Keratinocyte (primary cell): ENCODE measurements around the gene SLC29A2. TPM values are rescaled to one million over a fixed set of nuclear protein-coding genes. Genes with fewer than 3 reads are reported as not detected.

Experiments used
- DNase-seq: peaks from one replicate; pipeline ENCODE4 v3.0.0-alpha.2; 2011; ENCODE audit warnings: low read depth, missing footprints, low spot score
- FAIRE-seq: peaks from 2 replicates; lab custom pipeline; 2011; peaks lifted over from hg19 to GRCh38; lab: Jason Lieb, UNC
- H2AFZ ChIP-seq: 2 replicates; pipeline ENCODE4 v1.6.0; 2012; ENCODE audit warnings: low read length, control low read depth, inconsistent platforms; ENCODE audit not compliant: control insufficient read depth
- H3K27ac ChIP-seq: 2 replicates; pipeline ENCODE4 v1.5.1; 2011; ENCODE audit warnings: low read length; ENCODE audit not compliant: control insufficient read depth, insufficient read depth
- H3K27me3 ChIP-seq: 3 replicates; pipeline ENCODE4 v1.6.0; 2011; ENCODE audit warnings: low read length; ENCODE audit not compliant: control insufficient read depth, insufficient read depth; ENCODE audit errors: extremely low read depth
- H3K36me3 ChIP-seq, 2 experiments: 2 replicates in 1 of 2; 3 replicates in 1 of 2; pipeline ENCODE4 v1.5.1; 2011; ENCODE audit warnings: low read length in 2 of 2, mild to moderate bottlenecking in 1 of 2; ENCODE audit not compliant: control insufficient read depth in 2 of 2, insufficient read depth in 2 of 2; ENCODE audit errors: extremely low read depth in 1 of 2
- H3K4me1 ChIP-seq: 3 replicates; pipeline ENCODE4 v1.5.1; 2011; ENCODE audit warnings: low read length; ENCODE audit not compliant: control insufficient read depth, insufficient read depth; ENCODE audit errors: extremely low read depth
- H3K4me2 ChIP-seq: 3 replicates; pipeline ENCODE4 v1.6.0; 2011; ENCODE audit warnings: low read depth, low read length; ENCODE audit not compliant: control insufficient read depth, insufficient read depth; ENCODE audit errors: extremely low read depth
- H3K4me3 ChIP-seq, 3 experiments: fragments of 200-600 bp in 1 of 3; sonication (generic) in 1 of 3; 2 replicates in 2 of 3; 3 replicates in 1 of 3; pipeline ENCODE4 v1.5.1; 2011 to 2016; ENCODE audit warnings: low read length in 3 of 3, mild to moderate bottlenecking in 3 of 3, control low read depth in 2 of 3, inconsistent platforms in 1 of 3, low read depth in 1 of 3, mixed read lengths in 1 of 3, mixed run types in 1 of 3, moderate library complexity in 1 of 3; ENCODE audit not compliant: control insufficient read depth in 2 of 3, insufficient read depth in 2 of 3; ENCODE audit errors: extremely low read depth in 1 of 3
- H3K79me2 ChIP-seq: 2 replicates; pipeline ENCODE4 v1.6.0; 2012; ENCODE audit warnings: low read length; ENCODE audit not compliant: control insufficient read depth, insufficient read depth
- H3K9ac ChIP-seq: 3 replicates; pipeline ENCODE4 v1.6.0; 2011; ENCODE audit warnings: low read length; ENCODE audit not compliant: control insufficient read depth, insufficient read depth; ENCODE audit errors: extremely low read depth
- H3K9me1 ChIP-seq: 3 replicates; pipeline ENCODE4 v1.6.0; 2011; ENCODE audit warnings: low read length; ENCODE audit not compliant: control insufficient read depth, insufficient read depth; ENCODE audit errors: extremely low read depth
- H3K9me3 ChIP-seq: 2 replicates; pipeline ENCODE4 v1.5.1; 2012; ENCODE audit warnings: low read depth, low read length; ENCODE audit not compliant: control insufficient read depth
- H4K20me1 ChIP-seq: 3 replicates; pipeline ENCODE4 v1.6.0; 2011; ENCODE audit warnings: low read length; ENCODE audit not compliant: control insufficient read depth, insufficient read depth; ENCODE audit errors: extremely low read depth
- EZH2 ChIP-seq: IDR thresholded peaks from one replicate; pipeline ENCODE4 v1.6.1; 2012; ENCODE audit warnings: inconsistent platforms, mild to moderate bottlenecking, low read length, moderate library complexity
- dilution Hi-C: fragments of 300-500 bp; cut with MboI; formaldehyde crosslinking; loops from one replicate; pipeline ENCODE4 v1.7.0; 2020; ENCODE audit warnings: low sequenced_read_pairs; ENCODE audit not compliant: extremely low pct_ligation_motif_present
- polyA plus RNA-seq, 5 experiments: library from polyadenylated mRNA; depleted of rRNA in 3 of 5; stranded (reverse) in 3 of 5; stranded (forward) in 1 of 5; unstranded in 1 of 5; fragments of >200 nt; gene quantifications; 1 replicate in 1 of 5; 2 replicates in 3 of 5; 3 replicates in 1 of 5; pipeline versions ENCODE4 v1.2.1 to v1.2.3, GENCODE V29; 2011 to 2012; ENCODE audit warnings: missing spikeins in 2 of 5, low read depth in 1 of 5, low replicate concordance in 1 of 5
- TF ChIP-seq, protein P1 (sequence below), 3 experiments: IDR thresholded peaks in 1 of 3; conservative IDR thresholded peaks in 1 of 3; optimal IDR thresholded peaks in 1 of 3; 2 replicates in 2 of 3; 3 replicates in 1 of 3; pipeline versions ENCODE3 to v1.5.1; 2011; ENCODE audit warnings: low read length in 3 of 3, mild to moderate bottlenecking in 3 of 3, moderate library complexity in 2 of 3, control low read depth in 1 of 3, inconsistent platforms in 1 of 3; ENCODE audit not compliant: insufficient read depth in 2 of 3; ENCODE audit errors: extremely low read depth in 1 of 3

Gene SLC29A2
- polyA plus RNA-seq, 1 donor (not counting 4 experiments of a cell fraction or from before 2014, with no cell fraction given): 1.7 TPM

DNA sequence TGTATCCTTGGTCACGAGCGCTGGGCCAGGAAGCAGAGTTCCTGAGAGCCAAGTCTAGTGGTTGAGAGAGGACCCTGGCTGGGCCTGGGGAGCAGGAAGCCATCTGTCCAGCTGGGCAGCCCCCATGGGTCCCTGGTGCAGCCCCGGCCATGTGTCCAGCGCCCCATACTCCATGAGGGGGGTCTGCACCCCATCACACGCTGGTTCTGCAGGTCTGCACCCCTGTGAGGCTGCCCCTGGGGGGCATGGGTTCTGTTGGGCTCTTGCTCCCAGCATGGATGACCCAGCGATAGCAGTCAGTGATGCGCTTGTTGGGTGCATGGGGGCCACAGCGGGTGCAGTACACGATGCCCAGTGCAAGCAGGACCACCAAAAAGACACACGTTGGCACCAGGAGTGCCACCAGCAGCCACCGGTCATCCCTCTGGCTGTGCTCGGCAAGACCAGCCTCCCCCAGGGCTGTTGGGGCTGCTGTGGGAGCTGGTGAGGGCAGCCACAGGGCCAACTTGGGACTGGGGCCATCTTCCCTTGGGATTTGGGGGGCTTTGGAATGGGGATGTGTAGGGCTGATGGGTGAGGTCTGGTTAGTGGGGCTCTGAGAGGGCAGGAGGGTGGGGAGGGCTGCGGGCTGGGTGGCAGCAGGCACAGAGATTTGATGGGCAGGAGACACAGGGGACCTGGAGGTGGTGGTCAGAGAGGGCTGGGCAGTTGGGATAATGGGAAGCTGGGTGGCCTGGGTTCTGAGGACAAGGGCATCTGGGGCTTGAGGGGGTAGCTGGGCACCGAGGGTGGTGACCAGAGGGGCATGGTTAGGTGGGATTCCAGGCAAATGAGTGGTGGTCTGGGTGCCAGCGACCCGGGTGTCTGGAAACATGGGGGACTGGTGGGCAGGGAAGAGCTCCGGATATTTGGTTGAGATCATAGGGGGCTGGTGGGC, 56.7 kb downstream of the SLC29A2 start:
- Histone ChIP-seq H3K27me3 (peaks cover 13% of the 10 kb centered on the region), H3K4me3 (no peak overlapping the region), H3K27ac (no peak overlapping the region), H3K4me2 (no peak overlapping the region), H2AFZ (no peak overlapping the region), H3K9me3 (no peaks in the 10 kb centered on the region), H3K36me3 (no peaks in the 10 kb centered on the region), H3K9ac (no peak overlapping the region), H3K79me2 (no peaks in the 10 kb centered on the region), H4K20me1 (no peaks in the 10 kb centered on the region), H3K9me1 (no peaks in the 10 kb centered on the region), H3K4me1 (peaks cover 16% of the 10 kb centered on the region)
- DNase-seq: no peak
- no peak for FAIRE-seq
- dilution Hi-C loops: no loop called here
- TF ChIP-seq, protein P1, sequence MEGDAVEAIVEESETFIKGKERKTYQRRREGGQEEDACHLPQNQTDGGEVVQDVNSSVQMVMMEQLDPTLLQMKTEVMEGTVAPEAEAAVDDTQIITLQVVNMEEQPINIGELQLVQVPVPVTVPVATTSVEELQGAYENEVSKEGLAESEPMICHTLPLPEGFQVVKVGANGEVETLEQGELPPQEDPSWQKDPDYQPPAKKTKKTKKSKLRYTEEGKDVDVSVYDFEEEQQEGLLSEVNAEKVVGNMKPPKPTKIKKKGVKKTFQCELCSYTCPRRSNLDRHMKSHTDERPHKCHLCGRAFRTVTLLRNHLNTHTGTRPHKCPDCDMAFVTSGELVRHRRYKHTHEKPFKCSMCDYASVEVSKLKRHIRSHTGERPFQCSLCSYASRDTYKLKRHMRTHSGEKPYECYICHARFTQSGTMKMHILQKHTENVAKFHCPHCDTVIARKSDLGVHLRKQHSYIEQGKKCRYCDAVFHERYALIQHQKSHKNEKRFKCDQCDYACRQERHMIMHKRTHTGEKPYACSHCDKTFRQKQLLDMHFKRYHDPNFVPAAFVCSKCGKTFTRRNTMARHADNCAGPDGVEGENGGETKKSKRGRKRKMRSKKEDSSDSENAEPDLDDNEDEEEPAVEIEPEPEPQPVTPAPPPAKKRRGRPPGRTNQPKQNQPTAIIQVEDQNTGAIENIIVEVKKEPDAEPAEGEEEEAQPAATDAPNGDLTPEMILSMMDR (optimal IDR thresholded peaks at IDR 0.05 in 1 of 3, IDR thresholded peaks at IDR 0.05 in 1 of 3, conservative IDR thresholded peaks at IDR 0.05 in 1 of 3; ENCODE audit: extremely low read depth in 1 of 3, insufficient read depth in 2 of 3, low read length in 3 of 3): no peak
- TF ChIP-seq EZH2: no peak

DNA sequence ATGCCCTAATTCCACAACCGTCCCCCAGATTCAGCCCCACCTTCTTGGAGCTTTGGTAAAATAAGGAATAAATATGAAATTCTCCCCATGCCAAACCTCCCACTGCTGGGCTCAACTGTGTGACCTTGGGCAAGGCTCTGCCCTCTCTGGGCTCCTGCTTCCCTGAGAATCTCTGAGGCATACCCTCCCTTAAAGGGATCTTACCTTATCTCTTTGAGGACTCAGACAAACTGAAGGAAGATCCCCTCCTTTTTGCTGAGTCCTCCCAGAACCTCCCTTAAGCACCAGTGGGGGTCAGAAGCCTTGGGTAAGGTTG, 57.4 kb downstream of the SLC29A2 start:
- no peaks in the 10 kb centered on the region for H4K20me1 ChIP-seq
- TF ChIP-seq, protein P1 (optimal IDR thresholded peaks at IDR 0.05 in 1 of 3, IDR thresholded peaks at IDR 0.05 in 1 of 3, conservative IDR thresholded peaks at IDR 0.05 in 1 of 3; ENCODE audit: extremely low read depth in 1 of 3, insufficient read depth in 2 of 3, low read length in 3 of 3): no peak
- no peak for TF ChIP-seq EZH2
- dilution Hi-C loops: no loop called here
- H3K4me2 ChIP-seq: no peak overlapping the region
- H2AFZ ChIP-seq: no peak overlapping the region
- DNase-seq: no peak
- no peak for FAIRE-seq
- no peak overlapping the region for H3K27ac ChIP-seq
- no peaks in the 10 kb centered on the region for H3K36me3 ChIP-seq
- no peaks in the 10 kb centered on the region for H3K9me1 ChIP-seq
- H3K9ac ChIP-seq: no peak overlapping the region
- H3K27me3 ChIP-seq: peaks cover 16% of the 10 kb centered on the region
- no peaks in the 10 kb centered on the region for H3K79me2 ChIP-seq
- no peaks in the 10 kb centered on the region for H3K9me3 ChIP-seq
- peaks cover 16% of the 10 kb centered on the region for H3K4me1 ChIP-seq
- no peak overlapping the region for H3K4me3 ChIP-seq
